ENCODE measurements around the gene CYRIA.
A peak's percentile ranks its signal among the peaks of the same experiment; 100 is the strongest.

Gene CYRIA

DNA sequence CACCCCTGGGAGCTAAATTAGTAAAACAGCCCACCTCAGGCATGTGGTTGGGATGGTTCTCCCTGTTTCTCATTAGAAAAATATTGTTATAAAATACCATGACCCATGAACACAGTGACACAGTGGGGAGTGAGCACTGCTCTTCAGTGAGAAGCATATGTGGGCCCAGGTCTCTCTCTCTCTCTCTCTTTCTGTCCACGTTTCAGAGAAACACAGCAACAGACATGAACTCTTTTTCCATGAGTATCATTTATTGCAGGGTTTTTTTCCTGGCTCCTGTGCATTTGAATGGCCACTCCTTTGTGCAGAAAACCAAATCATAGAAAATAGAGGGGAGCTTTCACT is 41.2 kb downstream of the CYRIA start:
- peaks cover 77% of the 10 kb centered on the region for H3K4me1 ChIP-seq (ENCODE audit: insufficient read depth, low read length, severe bottlenecking)
- no peak overlapping the region for H3K4me3 ChIP-seq (ENCODE audit: low read depth, low read length, poor library complexity, severe bottlenecking)
- no peaks in the 10 kb centered on the region for H3K79me2 ChIP-seq (ENCODE audit: insufficient read depth, low read length)
- H3K9me2 ChIP-seq (ENCODE audit: low read depth, low read length), result no peaks in the 10 kb centered on the region
- H2AFZ ChIP-seq (ENCODE audit: low read length), result no peak overlapping the region
- peak overlapping the region; percentile 55; the same call in 1 of the 2 replicates for H3K4me2 ChIP-seq (ENCODE audit: low read length)
- no peaks in the 10 kb centered on the region for H3F3A ChIP-seq (ENCODE audit: insufficient read depth, low read length)
- H3K9ac ChIP-seq (ENCODE audit: low read length), result no peak overlapping the region; the same call in 1 of the 2 replicates
- no peaks in the 10 kb centered on the region for H3K9me3 ChIP-seq (ENCODE audit: low read length)
- H3K27me3 ChIP-seq (ENCODE audit: insufficient read depth, low read length), result no peaks in the 10 kb centered on the region
- TF ChIP-seq EZH2 (IDR thresholded peaks at IDR 0.05; ENCODE audit: borderline replicate concordance, low read length), result no peak
- TF ChIP-seq, protein P1, sequence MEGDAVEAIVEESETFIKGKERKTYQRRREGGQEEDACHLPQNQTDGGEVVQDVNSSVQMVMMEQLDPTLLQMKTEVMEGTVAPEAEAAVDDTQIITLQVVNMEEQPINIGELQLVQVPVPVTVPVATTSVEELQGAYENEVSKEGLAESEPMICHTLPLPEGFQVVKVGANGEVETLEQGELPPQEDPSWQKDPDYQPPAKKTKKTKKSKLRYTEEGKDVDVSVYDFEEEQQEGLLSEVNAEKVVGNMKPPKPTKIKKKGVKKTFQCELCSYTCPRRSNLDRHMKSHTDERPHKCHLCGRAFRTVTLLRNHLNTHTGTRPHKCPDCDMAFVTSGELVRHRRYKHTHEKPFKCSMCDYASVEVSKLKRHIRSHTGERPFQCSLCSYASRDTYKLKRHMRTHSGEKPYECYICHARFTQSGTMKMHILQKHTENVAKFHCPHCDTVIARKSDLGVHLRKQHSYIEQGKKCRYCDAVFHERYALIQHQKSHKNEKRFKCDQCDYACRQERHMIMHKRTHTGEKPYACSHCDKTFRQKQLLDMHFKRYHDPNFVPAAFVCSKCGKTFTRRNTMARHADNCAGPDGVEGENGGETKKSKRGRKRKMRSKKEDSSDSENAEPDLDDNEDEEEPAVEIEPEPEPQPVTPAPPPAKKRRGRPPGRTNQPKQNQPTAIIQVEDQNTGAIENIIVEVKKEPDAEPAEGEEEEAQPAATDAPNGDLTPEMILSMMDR (IDR thresholded peaks at IDR 0.05; ENCODE audit: low read length), result no peak
- H4K20me1 ChIP-seq (ENCODE audit: insufficient read depth, low read length), result no peaks in the 10 kb centered on the region
- peaks cover 17% of the 10 kb centered on the region; the same call in 1 of the 2 replicates for H3K36me3 ChIP-seq (ENCODE audit: insufficient read depth, low read length)
- peak overlapping the region; percentile 95 for H3K27ac ChIP-seq (ENCODE audit: low read depth, low read length, poor library complexity, severe bottlenecking)

DNA sequence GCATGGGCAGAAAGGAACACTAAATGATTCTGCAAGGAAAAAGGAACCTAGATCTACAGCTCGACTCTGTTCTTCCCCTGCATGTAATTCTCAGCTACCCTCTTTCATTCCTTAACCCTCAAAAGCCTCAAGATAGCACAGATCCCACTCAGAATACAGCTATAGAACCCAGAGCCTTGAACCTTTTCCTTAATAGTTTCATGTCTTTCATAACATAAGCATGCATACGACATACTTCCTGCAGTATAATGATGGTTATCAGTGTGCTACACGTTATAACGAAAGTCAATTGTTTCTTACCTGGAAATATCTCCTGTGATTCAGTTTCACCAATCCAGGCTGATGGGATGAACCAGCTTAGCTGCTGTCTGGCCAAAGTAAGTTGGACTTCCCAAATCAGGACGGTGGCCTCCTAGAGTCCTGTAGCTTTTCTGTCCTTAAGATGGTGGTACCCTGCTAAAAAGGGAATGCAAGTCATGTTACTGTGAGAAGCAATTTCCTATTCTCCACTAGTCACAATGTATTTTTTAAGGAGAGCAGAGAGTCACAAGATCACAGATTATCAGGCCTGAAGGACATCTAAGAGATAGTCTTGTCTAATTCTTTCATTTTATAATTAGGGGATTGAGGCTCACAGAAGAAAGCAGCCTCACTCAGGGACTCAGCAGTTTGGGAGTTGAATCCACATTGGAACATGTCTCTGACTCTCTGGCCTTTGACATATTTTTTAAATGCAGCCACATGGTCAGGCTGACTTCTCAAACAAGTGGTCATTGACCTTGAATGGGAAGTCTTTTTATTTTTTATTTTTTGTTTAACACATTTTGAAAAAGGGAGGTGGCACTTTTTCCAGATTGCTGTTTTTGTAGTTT is 41.8 kb downstream of the CYRIA start:
- Histone ChIP-seq H3K27me3 (ENCODE audit: insufficient read depth, low read length) (no peaks in the 10 kb centered on the region), H3K9me2 (ENCODE audit: low read depth, low read length) (no peaks in the 10 kb centered on the region), H4K20me1 (ENCODE audit: insufficient read depth, low read length) (no peaks in the 10 kb centered on the region), H3K36me3 (ENCODE audit: insufficient read depth, low read length) (peaks cover 19% of the 10 kb centered on the region; the same call in 1 of the 2 replicates), H3F3A (ENCODE audit: insufficient read depth, low read length) (no peaks in the 10 kb centered on the region), H3K79me2 (ENCODE audit: insufficient read depth, low read length) (no peaks in the 10 kb centered on the region), H3K4me1 (ENCODE audit: insufficient read depth, low read length, severe bottlenecking) (peaks cover 71% of the 10 kb centered on the region), H3K4me2 (ENCODE audit: low read length) (peak overlapping the region; percentile 21; the same call in 1 of the 2 replicates), H2AFZ (ENCODE audit: low read length) (no peak overlapping the region), H3K4me3 (ENCODE audit: low read depth, low read length, poor library complexity, severe bottlenecking) (no peak overlapping the region), H3K9ac (ENCODE audit: low read length) (peak overlapping the region; percentile 15; the same call in 1 of the 2 replicates), H3K27ac (ENCODE audit: low read depth, low read length, poor library complexity, severe bottlenecking) (peak overlapping the region; percentile 95), H3K9me3 (ENCODE audit: low read length) (no peaks in the 10 kb centered on the region)
- TF ChIP-seq EZH2 (IDR thresholded peaks at IDR 0.05; ENCODE audit: borderline replicate concordance, low read length), result no peak
- TF ChIP-seq, protein P1 (IDR thresholded peaks at IDR 0.05; ENCODE audit: low read length), result no peak

DNA sequence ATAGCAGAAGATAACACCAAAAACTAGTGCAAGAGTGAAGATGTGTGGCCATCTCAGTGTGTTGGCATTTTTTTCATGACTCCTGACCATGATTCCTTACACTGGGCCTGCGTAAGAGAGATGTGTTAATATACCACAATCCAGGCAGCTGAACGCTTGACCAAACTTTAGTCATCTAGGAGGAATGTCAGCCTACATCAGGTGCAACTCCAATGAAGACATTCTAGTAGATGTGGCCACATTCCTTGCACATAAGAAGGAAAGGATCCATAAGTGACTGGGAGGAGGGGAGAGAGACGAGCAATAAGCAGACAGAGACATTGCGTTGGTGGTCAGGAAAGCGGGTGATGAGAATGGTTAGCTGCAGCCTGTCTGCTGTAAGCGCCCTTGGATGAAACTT is 42.6 kb downstream of the CYRIA start:
- Histone ChIP-seq H3K27ac (ENCODE audit: low read depth, low read length, poor library complexity, severe bottlenecking) (peak overlapping the region; percentile 95), H3K4me3 (ENCODE audit: low read depth, low read length, poor library complexity, severe bottlenecking) (no peak overlapping the region), H2AFZ (ENCODE audit: low read length) (no peak overlapping the region), H4K20me1 (ENCODE audit: insufficient read depth, low read length) (no peaks in the 10 kb centered on the region), H3F3A (ENCODE audit: insufficient read depth, low read length) (no peaks in the 10 kb centered on the region), H3K4me1 (ENCODE audit: insufficient read depth, low read length, severe bottlenecking) (peaks cover 66% of the 10 kb centered on the region), H3K9ac (ENCODE audit: low read length) (no peak overlapping the region; the same call in 1 of the 2 replicates), H3K9me3 (ENCODE audit: low read length) (no peaks in the 10 kb centered on the region), H3K27me3 (ENCODE audit: insufficient read depth, low read length) (no peaks in the 10 kb centered on the region), H3K9me2 (ENCODE audit: low read depth, low read length) (no peaks in the 10 kb centered on the region), H3K36me3 (ENCODE audit: insufficient read depth, low read length) (peaks cover 24% of the 10 kb centered on the region; the same call in 1 of the 2 replicates), H3K4me2 (ENCODE audit: low read length) (peak overlapping the region; percentile 21; the same call in 1 of the 2 replicates), H3K79me2 (ENCODE audit: insufficient read depth, low read length) (no peaks in the 10 kb centered on the region)
- no peak for TF ChIP-seq EZH2 (IDR thresholded peaks at IDR 0.05; ENCODE audit: borderline replicate concordance, low read length)
- TF ChIP-seq, protein P1 (IDR thresholded peaks at IDR 0.05; ENCODE audit: low read length), result no peak
